Ascending aorta (tissue), 2 donors: Measurements from ENCODE around the gene ABCC1. TPM values are rescaled to one million over a fixed set of nuclear protein-coding genes. Genes with fewer than 3 reads are reported as not detected.
A peak's percentile ranks its signal among the peaks of the same experiment; 100 is the strongest.
"Not testable (repeated sequence)": the region's sequence is repeated elsewhere in the genome, so short reads cannot be mapped to it uniquely, and the experiment has no call there.

Experiments used
- DNase-seq, 2 donors: peaks; one replicate each; pipeline ENCODE4 v3.0.0-alpha.2; 2019; ENCODE audit warnings: low spot score in 2 of 2
- H3K27ac ChIP-seq, 2 donors: fragments of 200-600 bp; sonication (generic); one replicate each; pipeline ENCODE4 v1.5.1; 2016 to 2017; ENCODE audit warnings: mild to moderate bottlenecking in 1 of 2
- H3K27me3 ChIP-seq: fragments of 200-600 bp; sonication (generic); one replicate; pipeline ENCODE4 v1.5.1; 2017
- H3K36me3 ChIP-seq, 2 donors: fragments of 200-600 bp; sonication (generic); one replicate each; pipeline ENCODE4 v1.5.1; 2016
- H3K4me1 ChIP-seq, 2 donors: fragments of 200-600 bp; sonication (generic); one replicate each; pipeline ENCODE4 v1.5.1; 2016 to 2017; ENCODE audit warnings: mild to moderate bottlenecking in 1 of 2
- H3K4me3 ChIP-seq, 2 donors: fragments of 200-600 bp; sonication (generic); one replicate each; pipeline ENCODE4 v1.5.1; 2016 to 2017; ENCODE audit warnings: mild to moderate bottlenecking in 1 of 2
- H3K9me3 ChIP-seq, 2 donors: fragments of 200-600 bp; sonication (generic); one replicate each; pipeline ENCODE4 v1.5.1; 2016
- intact Hi-C: fragments of 100-400 bp; cut with DNase I; formaldehyde crosslinking; loops from one replicate; pipeline ENCODE4 v1.15.1; 2023
- total RNA-seq: library from RNA; depleted of rRNA; stranded (reverse); fragments of >200 nt; gene quantifications from one replicate; pipeline ENCODE4 v1.1.0, GENCODE V29; 2016
- TF ChIP-seq, protein P1 (sequence below), 3 experiments: fragments of 200-600 bp in 2 of 3; fragments of 450-650 bp in 1 of 3; sonication (generic) in 2 of 3; IDR thresholded peaks; one replicate each; pipeline ENCODE4 v1.5.1; 2016 to 2019; ENCODE audit warnings: antibody characterized with exemption in 3 of 3, mild to moderate bottlenecking in 1 of 3, moderate library complexity in 1 of 3

Gene ABCC1
- total RNA-seq, 1 donor from 2014 or later = 144 TPM

DNA sequence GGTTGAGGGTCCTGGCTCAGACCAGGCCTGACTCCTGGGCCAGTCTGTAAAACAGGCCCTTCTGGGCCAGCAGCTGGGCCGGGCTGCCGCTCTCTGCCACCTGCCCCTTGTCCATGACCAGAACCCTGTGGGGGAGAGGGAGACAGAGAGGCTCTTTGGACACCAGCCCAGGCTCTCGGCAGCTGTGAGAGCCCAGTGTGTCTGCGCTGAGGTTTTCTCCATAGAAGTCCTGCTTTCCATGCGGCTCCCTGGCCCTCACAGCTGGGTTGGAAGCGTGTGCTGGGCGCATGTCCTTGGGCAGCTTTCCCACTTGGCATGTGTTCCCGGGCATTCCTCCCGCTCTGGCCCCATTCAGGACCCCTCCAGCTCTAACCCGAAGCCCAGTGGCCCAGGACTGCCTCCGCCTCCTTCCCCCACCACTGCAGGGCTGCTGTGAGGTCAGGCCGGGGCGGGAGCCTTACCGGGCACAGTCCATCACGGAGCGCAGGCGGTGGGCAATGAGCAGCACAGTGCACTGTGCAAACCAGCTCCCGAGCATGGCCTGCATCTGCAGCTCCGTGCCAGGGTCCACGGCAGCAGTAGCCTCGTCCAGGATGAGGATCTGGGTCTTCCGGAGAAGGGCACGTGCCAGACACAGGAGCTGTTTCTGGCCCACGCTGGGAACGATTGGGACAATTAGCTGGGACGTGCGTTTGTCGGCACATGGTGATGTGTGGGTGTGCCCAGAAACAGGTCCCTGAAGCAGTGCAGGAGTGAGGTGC, 200.9 kb downstream of the ABCC1 start:
- Histone ChIP-seq H3K27me3 (no peaks in the 10 kb centered on the region), H3K36me3 (peaks cover 0 to 3% of the 10 kb centered on the region in 2 donors), H3K4me1 (peaks cover 4 to 13% of the 10 kb centered on the region in 2 donors), H3K4me3 (no peak overlapping the region), H3K27ac (peak overlapping the region; percentile 35 to 43), H3K9me3 (no peaks in the 10 kb centered on the region)
- DNase-seq = peak in 1 of 2 donors; percentile 71
- intact Hi-C loops = no loop called here
- TF ChIP-seq, protein P1, sequence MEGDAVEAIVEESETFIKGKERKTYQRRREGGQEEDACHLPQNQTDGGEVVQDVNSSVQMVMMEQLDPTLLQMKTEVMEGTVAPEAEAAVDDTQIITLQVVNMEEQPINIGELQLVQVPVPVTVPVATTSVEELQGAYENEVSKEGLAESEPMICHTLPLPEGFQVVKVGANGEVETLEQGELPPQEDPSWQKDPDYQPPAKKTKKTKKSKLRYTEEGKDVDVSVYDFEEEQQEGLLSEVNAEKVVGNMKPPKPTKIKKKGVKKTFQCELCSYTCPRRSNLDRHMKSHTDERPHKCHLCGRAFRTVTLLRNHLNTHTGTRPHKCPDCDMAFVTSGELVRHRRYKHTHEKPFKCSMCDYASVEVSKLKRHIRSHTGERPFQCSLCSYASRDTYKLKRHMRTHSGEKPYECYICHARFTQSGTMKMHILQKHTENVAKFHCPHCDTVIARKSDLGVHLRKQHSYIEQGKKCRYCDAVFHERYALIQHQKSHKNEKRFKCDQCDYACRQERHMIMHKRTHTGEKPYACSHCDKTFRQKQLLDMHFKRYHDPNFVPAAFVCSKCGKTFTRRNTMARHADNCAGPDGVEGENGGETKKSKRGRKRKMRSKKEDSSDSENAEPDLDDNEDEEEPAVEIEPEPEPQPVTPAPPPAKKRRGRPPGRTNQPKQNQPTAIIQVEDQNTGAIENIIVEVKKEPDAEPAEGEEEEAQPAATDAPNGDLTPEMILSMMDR (IDR thresholded peaks at IDR 0.05) = no peak

DNA sequence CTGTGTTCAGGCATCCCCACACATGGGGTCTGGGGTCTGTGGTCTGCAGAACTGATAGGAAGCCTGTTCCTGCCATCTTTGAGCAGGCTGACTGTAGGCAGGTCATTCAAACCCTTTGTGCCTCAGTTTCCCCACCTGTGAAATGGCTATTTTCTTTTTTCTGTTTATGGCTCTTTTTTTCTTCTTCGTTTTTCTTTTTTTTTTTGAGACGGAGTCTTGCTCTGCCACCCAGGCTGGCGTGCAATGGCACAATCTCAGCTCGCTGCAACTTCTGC, 201.4 kb downstream of the ABCC1 start:
- Histone ChIP-seq H3K4me1 (peaks cover 4 to 13% of the 10 kb centered on the region in 2 donors), H3K4me3 (no peak overlapping the region), H3K36me3 (peaks cover 0 to 3% of the 10 kb centered on the region in 2 donors), H3K9me3 (no peaks in the 10 kb centered on the region), H3K27me3 (no peaks in the 10 kb centered on the region), H3K27ac (no peak overlapping the region)
- TF ChIP-seq, protein P1 (IDR thresholded peaks at IDR 0.05) = no peak
- DNase-seq = no peak
- intact Hi-C loops = no loop called here

DNA sequence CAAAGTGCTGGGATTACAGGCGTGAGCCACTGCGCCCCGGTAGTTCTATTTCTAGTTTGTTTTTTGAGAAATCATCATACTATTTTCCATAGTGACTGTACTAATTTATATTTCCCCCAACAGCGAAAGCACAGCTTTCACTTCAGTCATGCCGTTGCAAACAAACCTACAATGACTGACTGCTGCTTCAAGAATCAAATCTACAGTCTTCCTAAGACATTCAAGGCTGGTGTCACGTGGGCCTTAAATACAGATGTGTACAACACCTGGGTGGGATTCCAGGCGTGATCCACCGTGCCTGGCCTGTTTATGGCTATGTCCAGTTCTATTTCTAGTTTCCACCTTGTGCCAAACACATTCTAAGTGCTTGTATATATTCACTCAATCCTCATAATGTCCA, 201.9 kb downstream of the ABCC1 start:
- H3K4me1 ChIP-seq = peaks cover 4 to 13% of the 10 kb centered on the region in 2 donors
- no peak overlapping the region for H3K27ac ChIP-seq
- intact Hi-C loops = no loop called here

DNA sequence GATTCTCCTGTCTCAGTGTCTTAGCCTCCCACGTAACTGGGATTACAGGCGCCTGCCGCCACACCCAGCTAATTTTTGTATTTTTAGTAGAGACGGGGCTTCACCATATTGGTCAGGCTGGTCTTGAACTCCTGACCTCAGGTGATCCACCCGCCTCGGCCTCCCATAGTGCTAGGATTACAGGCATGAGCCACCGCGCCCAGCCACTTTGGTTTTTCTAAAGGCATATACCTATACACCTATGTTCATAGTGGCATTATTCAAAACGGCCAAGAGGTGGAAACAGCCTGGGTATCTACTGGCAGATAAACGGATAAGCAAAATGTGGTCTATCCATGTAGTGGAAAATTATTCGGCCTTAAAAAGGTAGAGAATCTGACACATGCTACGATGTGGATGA, 203.6 kb downstream of the ABCC1 start:
- H3K9me3 ChIP-seq, H3K4me3 ChIP-seq, H3K36me3 ChIP-seq, H3K27ac ChIP-seq, H3K27me3 ChIP-seq, intact Hi-C loops, DNase-seq: not testable (repeated sequence)
- H3K4me1 ChIP-seq = peaks cover 4 to 13% of the 10 kb centered on the region in 2 donors

More for the DNA sequence above, 201.9 kb downstream of the ABCC1 start:
- peaks cover 0 to 1% of the 10 kb centered on the region in 2 donors for H3K36me3 ChIP-seq
- H3K9me3 ChIP-seq = no peaks in the 10 kb centered on the region
- H3K27me3 ChIP-seq = no peaks in the 10 kb centered on the region
- TF ChIP-seq, protein P1 (IDR thresholded peaks at IDR 0.05) = no peak
- H3K4me3 ChIP-seq = no peak overlapping the region
- no peak for DNase-seq

DNA sequence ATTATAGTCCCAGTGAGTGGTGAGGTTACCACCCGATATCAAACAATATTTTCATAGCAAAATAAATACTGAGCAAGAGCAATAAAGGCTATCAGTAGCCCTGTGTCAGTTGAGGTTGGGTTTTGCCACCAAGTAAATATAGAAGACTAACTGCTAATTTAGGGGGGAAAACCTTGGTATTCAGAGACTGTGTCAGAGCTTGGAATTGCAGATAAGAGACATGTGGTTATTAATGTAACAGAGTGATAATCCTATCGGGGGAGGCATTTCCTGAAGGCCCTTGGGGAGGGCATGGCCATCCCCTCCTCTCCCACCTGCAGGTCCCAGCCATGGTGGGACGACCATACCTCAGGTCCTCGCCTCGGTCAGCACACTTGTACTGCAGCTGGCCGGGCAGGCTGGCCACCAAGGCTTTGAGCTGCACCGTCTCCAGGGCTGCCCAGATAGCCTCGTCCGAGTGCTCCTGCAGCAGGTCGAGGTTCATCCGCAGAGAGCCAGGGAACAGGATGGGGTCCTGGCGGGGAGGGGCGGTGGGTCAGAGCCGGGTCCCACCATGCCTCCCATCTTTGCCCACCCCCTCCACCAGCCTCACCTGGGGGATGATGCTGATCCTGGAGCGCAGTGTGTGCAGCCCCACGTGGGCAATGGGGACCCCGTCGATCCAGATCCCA, 205.0 kb downstream of the ABCC1 start:
- no peak overlapping the region for H3K27ac ChIP-seq
- H3K36me3 ChIP-seq = no peaks in the 10 kb centered on the region
- H3K4me1 ChIP-seq = peaks cover 4 to 13% of the 10 kb centered on the region in 2 donors
- H3K9me3 ChIP-seq = peaks cover 4 to 8% of the 10 kb centered on the region in 2 donors
- no peaks in the 10 kb centered on the region for H3K27me3 ChIP-seq
- H3K4me3 ChIP-seq = no peak overlapping the region
- intact Hi-C loops = no loop called here
- TF ChIP-seq, protein P1 (IDR thresholded peaks at IDR 0.05) = no peak
- no peak for DNase-seq

DNA sequence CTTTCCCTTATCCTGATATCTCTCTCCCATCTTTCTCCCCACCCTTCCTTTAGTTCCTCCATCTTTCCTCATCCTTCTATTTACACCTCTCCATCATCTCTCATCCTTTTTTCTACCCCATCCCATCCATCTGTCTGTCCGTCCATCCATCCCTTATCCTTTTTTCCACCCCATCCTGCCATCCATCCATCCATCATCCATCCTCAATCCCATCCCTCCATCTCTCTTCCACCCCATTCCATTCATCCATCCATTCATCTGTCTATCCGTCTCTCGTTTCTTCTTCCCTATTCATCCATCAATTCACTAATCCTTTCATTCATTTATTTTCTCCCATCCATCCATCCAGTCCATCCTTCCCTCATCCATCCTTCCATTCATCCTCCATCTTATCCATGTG, 205.8 kb downstream of the ABCC1 start:
- Histone ChIP-seq H3K9me3 (peaks cover 7 to 12% of the 10 kb centered on the region in 2 donors), H3K4me1 (peaks cover 0 to 5% of the 10 kb centered on the region in 2 donors), H3K27me3 (no peaks in the 10 kb centered on the region), H3K27ac (no peak overlapping the region), H3K4me3 (no peak overlapping the region), H3K36me3 (no peaks in the 10 kb centered on the region)
- intact Hi-C loops = no loop called here
- TF ChIP-seq, protein P1 (IDR thresholded peaks at IDR 0.05) = no peak
- no peak for DNase-seq
